Transverse colon (tissue), 3 donors: ENCODE results near the gene EXD3.

Source experiments
- EP300 ChIP-seq: sonication (generic); formaldehyde crosslinking; IDR thresholded peaks from one replicate; pipeline ENCODE4 v1.6.1; 2017; ENCODE audit warnings: antibody characterized with exemption, low read depth
- POLR2A ChIP-seq: fragments of 450-650 bp; IDR thresholded peaks from one replicate; pipeline ENCODE4 v1.6.1; 2016; ENCODE audit warnings: antibody characterized with exemption, mild to moderate bottlenecking, moderate library complexity
- TF ChIP-seq, protein P1 (sequence below), 5 experiments: fragments of 200-600 bp in 3 of 5; fragments of 450-650 bp in 2 of 5; sonication (generic) in 3 of 5; IDR thresholded peaks; 1 replicate in 2 of 5; 2 replicates in 3 of 5; pipeline ENCODE4 v1.5.1; 2016 to 2017; ENCODE audit warnings: antibody characterized with exemption in 5 of 5, inconsistent platforms in 3 of 5, mild to moderate bottlenecking in 2 of 5, moderate library complexity in 1 of 5

DNA sequence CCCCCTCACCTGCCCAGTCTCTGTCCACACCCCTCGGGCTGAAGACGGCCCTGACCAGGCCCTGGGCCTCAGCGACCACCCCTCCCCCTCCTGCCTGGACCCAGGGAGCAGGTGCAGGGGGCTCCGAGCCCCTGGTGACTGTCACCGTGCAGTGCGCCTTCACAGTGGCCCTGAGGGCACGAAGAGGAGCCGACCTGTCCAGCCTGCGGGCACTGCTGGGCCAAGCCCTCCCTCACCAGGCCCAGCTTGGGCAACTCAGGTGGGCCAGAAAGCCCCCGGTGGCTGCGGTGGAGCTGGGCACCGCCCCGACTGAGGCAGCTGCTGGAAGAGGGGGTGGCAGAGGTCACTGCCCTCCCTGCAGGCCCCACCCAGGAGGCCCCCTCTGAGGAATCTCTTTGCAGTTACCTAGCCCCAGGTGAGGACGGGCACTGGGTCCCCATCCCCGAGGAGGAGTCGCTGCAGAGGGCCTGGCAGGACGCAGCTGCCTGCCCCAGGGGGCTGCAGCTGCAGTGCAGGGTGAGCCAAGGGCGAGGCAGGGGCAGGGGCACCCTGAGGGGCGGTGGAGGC, 10.5 kb upstream of the EXD3 start:
- TF ChIP-seq, protein P1, sequence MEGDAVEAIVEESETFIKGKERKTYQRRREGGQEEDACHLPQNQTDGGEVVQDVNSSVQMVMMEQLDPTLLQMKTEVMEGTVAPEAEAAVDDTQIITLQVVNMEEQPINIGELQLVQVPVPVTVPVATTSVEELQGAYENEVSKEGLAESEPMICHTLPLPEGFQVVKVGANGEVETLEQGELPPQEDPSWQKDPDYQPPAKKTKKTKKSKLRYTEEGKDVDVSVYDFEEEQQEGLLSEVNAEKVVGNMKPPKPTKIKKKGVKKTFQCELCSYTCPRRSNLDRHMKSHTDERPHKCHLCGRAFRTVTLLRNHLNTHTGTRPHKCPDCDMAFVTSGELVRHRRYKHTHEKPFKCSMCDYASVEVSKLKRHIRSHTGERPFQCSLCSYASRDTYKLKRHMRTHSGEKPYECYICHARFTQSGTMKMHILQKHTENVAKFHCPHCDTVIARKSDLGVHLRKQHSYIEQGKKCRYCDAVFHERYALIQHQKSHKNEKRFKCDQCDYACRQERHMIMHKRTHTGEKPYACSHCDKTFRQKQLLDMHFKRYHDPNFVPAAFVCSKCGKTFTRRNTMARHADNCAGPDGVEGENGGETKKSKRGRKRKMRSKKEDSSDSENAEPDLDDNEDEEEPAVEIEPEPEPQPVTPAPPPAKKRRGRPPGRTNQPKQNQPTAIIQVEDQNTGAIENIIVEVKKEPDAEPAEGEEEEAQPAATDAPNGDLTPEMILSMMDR (IDR thresholded peaks at IDR 0.05) = no peak
- TF ChIP-seq POLR2A (no peak), EP300 (no peak)
